Measurements from ENCODE around the gene ANTKMT.

Gene ANTKMT

GRCh38 chr16:700684-701584 lies 20.0 kb upstream of the ANTKMT start:
- no peak for DNase-seq

- no peak for DNase-seq
Observed at GRCh38 chr16:702341-702740, 18.6 kb upstream of the ANTKMT start.

DNA sequence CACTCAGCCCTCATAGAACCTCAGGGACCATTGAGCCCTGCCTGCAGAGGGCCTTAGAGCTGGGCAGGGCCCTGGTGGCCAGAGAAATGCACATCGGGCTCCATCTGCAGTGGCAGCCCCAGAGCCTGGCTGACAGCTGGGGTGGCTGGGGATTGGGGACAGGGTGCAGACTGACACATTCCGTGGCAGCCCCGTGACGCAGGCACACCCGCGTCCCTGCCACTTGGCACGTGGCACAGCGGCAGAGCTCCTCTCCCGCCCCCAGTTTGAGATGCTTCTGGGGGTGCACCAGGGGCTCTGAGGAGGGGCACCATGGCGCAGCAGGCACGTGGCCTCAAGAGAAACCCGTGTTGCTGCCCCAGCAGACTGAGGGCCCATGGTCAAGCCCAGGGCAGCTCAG lies 17.5 kb upstream of the ANTKMT start:
- DNase-seq, result no peak

- no peak for DNase-seq
Observed at GRCh38 chr16:704047-704446, 16.9 kb upstream of the ANTKMT start.

GRCh38 chr16:704552-705380 lies 16.2 kb upstream of the ANTKMT start:
- DNase-seq, result no peak

GRCh38 chr16:705431-706188 lies 15.3 kb upstream of the ANTKMT start, which contains the start of gene FBXL16:
FBXL16 (minus strand) TSS chr16:705801; CDS start chr16:697405, 8,396 bp downstream.
- peak; percentile 58 to 68 for DNase-seq

DNA sequence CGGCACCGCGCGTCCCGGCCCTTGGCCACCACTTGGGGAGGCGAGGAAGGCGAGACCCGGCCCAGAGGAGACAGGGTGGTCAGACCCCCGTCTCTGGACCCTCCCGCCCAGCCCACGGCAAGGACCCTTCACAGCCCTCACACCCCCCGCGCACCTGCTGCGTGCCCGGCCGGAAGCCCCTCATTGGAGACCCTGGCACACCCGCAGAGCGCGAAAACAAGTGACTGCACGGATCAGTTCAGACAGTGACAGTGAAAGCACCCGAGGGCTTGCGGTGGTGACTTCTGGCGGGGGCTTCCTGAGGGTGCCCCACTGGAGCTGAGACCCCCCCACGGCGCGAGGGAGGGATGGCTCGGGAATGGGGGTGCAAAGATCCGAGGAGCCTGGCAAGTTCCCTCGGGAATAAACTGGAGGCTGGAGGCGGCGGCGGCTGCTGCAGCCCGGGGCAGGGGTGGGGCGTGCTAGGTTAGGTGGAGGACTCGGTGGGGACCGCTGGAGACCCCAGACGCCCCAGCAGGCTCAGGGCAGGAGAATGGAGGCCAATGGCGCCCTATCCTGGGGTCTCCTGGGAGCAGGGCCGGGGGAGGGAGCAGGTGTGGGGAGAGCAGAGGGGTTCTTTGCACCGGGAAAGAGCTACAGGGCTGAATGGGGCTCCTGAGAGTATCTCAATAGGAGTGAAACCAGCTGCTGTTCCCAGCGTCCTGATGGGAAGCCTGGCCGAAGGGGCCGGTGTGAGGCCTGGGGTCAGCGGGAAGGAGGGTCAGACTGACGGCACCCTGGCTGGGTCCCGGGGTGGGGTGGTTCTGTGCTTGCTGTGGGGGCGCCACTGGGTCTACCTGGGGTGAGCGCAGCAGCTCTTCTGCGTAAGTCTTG lies 14.5 kb upstream of the ANTKMT start:
- DNase-seq, result no peak

- DNase-seq, result no peak
Observed at GRCh38 chr16:707062-707538, 13.8 kb upstream of the ANTKMT start.

- DNase-seq, result no peak
Observed at GRCh38 chr16:708019-708418, 12.9 kb upstream of the ANTKMT start.

DNA sequence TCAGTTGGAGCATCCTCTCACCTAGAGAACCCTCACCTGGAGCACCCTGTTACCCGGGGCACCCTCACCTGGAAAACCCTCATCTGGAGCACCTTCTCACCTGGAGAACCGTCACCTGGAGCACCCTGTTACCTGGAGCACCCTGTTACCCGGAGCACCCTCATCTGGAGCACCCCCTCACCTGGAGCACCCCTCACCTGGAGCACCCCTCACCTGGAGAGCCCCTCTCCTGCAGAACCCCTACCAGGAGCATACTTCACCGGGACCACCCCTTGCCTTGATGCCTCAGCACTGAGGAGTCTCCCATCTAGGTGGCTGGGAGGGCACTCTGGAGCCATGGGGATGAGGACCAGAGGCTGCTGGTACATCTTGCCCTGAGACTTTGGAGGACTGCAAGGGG lies 12.0 kb upstream of the ANTKMT start:
- no peak for DNase-seq

DNA sequence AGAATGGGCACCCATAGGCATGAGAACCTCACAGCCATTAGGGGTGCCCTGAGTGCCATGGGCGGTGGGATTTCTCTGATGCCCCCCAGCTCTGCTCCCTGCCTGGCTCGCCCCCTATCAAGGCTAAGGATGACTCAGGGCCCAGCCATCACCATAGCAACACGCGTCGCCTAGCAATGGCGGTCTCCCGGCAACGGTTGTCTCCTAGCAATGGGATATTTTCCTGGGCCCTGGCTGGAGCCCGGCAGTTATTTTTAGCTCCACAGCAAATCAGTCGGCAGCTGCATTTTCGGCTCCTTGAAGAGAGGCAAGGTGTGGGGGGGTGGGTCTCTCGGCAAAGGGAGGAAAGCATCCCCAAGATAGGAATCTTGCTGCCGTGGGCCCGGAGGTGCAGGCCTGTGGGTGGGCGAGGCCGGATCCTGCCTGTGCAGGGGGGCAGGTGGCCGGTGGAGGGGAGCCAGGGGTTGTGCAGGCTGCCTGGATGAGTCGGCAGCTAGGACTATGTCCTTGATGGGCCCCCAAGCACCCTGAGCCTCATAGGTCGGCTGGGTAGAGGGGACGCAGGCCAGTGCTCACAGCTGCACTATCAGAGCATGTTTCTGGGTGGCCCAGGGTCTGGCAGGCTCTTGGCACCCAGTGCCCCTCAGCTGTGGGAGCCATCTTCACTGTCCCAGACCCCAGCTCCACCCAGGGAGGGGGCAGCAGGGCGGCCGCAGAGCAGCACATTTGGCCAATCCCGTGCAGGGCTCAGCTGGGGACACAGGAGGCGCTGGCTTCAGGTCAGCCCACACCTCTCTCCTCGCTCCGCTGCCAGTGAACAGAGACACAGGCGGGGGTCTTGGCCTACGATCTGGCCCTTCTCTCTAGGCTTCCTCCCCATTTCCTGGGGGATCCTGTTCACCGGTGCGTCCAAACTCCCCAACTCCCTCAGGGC lies 11.1 kb upstream of the ANTKMT start:
- peak; percentile 74 to 81 for DNase-seq

GRCh38 chr16:710500-711075 lies 10.4 kb upstream of the ANTKMT start:
- DNase-seq, result no peak

DNA sequence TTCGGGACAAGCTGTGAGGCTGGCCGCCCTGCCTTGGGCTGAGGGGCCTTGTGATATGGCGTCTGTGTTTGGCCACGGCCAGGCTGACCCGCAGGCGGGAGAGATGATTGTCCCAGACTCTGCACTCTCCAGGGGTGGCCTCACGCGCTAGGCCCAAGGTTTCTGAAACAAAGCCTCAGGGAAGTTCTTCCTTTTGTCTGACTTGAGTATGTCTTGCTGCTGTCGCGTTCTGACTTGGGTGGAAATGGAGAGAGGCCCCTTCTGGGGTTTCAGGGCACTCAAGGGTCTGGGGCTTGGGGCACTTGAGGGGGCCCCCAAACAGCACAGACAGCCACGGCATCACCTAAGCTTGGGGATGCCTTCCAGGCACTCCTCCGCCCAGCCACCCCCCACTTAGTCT lies 9.9 kb upstream of the ANTKMT start:
- DNase-seq, result no peak

- DNase-seq, result peak; percentile 51
Observed at GRCh38 chr16:711548-712320, 9.2 kb upstream of the ANTKMT start.

- peak in 1 of 2 experiments; percentile 43 for DNase-seq
Observed at GRCh38 chr16:712740-713250, 8.2 kb upstream of the ANTKMT start.

DNA sequence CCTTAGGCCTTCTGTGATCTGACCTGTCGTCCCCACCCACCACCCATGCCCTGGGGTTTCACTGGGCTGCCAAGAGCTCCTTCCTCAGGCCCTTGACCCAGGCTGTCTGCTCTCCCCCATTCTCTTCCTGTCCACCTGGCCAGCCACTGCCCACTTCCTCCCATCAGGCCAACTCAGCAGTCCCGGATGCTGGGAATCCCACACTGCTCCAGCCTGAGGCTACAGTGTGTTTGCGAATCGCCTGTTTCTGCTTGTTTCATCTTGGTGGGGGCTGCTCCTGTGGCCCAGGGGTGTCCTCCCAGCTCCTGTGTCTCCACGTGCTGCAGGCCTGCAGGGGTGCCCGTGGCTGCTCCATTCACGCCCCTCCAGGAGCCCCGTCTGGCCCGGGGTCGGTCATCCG lies 6.9 kb upstream of the ANTKMT start:
- DNase-seq, result no peak

DNA sequence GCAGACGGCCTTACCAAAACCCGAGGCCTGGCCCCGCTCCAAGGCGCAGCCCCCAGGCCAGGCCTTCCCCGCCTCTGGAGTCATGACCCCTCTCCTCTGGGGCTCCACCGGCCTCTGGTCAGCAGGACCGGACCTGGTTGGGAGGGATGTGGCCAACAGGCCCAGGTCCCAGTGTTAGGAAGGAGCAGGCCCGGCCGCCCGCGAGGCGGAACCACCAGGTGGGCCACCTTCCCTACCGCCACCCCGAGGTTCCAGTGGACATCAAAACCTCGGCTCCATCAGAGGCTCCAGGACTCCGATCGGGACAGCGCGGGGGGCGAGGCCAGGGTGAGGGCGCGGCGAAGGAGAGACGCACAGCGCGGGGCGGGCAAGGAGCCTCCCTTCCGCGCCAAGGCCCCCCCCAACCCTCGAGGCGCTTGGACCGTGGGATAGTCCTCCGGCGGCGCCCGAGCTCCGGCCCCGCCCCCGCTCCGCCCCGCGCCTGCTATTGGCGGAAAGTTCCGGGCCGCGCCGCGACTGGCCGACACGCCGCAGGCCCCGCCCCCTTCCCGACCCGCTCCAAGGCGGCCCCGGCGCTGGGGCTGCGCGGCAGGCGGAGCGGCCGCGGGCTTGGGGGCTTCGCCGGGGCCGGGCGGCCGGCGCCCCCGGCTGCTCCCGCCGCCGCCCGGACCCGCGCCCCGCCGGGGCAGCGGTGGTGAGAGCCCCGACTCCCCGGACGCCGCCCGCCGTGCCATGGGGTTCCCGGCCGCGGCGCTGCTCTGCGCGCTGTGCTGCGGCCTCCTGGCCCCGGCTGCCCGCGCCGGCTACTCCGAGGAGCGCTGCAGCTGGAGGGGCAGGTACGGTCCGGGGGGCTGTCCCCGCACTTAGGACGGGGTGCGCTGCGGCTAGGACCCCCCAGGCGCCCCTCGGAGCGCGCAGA lies 6.1 kb upstream of the ANTKMT start, which contains the start of gene METRN:
Gene METRN, plus strand, starts transcription at position 561 of the 919 bp plus-strand sequence. Its CDS starts 172 bp downstream, at position 733.
- peak; percentile 71 to 75 for DNase-seq
